Mucosa of rectum (tissue), 2 donors: ENCODE data around the gene TRMO.

Experiments
- H3K27ac ChIP-seq, 2 donors: one replicate each; pipeline ENCODE4 v1.7.0; 2013; ENCODE audit warnings: inconsistent platforms in 2 of 2, low read depth in 2 of 2, low read length in 2 of 2
- H3K27me3 ChIP-seq, 2 donors: one replicate each; pipeline ENCODE4 v1.7.0; 2013; ENCODE audit warnings: low read length in 2 of 2; ENCODE audit not compliant: control insufficient read depth in 2 of 2, insufficient read depth in 2 of 2
- H3K36me3 ChIP-seq, 2 donors: one replicate each; pipeline ENCODE4 v1.7.0; 2013; ENCODE audit warnings: low read length in 2 of 2; ENCODE audit not compliant: control insufficient read depth in 2 of 2, insufficient read depth in 2 of 2
- H3K4me1 ChIP-seq, 2 donors: one replicate each; pipeline ENCODE4 v1.7.0; 2013; ENCODE audit warnings: low read length in 2 of 2, mild to moderate bottlenecking in 1 of 2; ENCODE audit not compliant: control insufficient read depth in 2 of 2, insufficient read depth in 2 of 2
- H3K4me3 ChIP-seq, 2 donors: one replicate each; pipeline ENCODE4 v1.7.0; 2013; ENCODE audit warnings: low read length in 2 of 2
- H3K9ac ChIP-seq, 2 donors: one replicate each; pipeline ENCODE4 v1.7.0; 2013; ENCODE audit warnings: low read length in 2 of 2, low read depth in 1 of 2, mild to moderate bottlenecking in 1 of 2
- H3K9me3 ChIP-seq, 2 donors: one replicate each; pipeline ENCODE4 v1.7.0; 2013; ENCODE audit warnings: low read length in 2 of 2; ENCODE audit not compliant: control insufficient read depth in 2 of 2
- donor health status: healthy.
- donor health status: Normal muscosa, but diverticular disease.

TRMO gene

GRCh38 chr9:97907046-97907445 is 15.3 kb downstream of the TRMO start:
- Histone ChIP-seq H3K36me3 (peaks cover 32 to 37% of the 10 kb centered on the region in 2 donors), H3K4me1 (peaks cover 0 to 12% of the 10 kb centered on the region in 2 donors), H3K9me3 (no peaks in the 10 kb centered on the region), H3K27me3 (no peaks in the 10 kb centered on the region), H3K27ac (peak overlapping the region in 1 of 2 donors; percentile 65), H3K9ac (no peak overlapping the region), H3K4me3 (no peak overlapping the region)

GRCh38 chr9:97906236-97906831 is 16.0 kb downstream of the TRMO start:
- H3K27ac ChIP-seq = peak overlapping the region; percentile 15 to 25

GRCh38 chr9:97905228-97905627 is 17.1 kb downstream of the TRMO start:
- Histone ChIP-seq H3K27me3 (no peaks in the 10 kb centered on the region), H3K36me3 (peaks cover 16 to 20% of the 10 kb centered on the region in 2 donors), H3K9ac (no peak overlapping the region), H3K4me3 (no peak overlapping the region), H3K4me1 (peaks cover 0 to 7% of the 10 kb centered on the region in 2 donors), H3K27ac (no peak overlapping the region), H3K9me3 (no peaks in the 10 kb centered on the region)

More at GRCh38 chr9:97906236-97906831, 16.0 kb downstream of the TRMO start:
- no peak overlapping the region for H3K4me3 ChIP-seq
- no peak overlapping the region for H3K9ac ChIP-seq
- peaks cover 0 to 12% of the 10 kb centered on the region in 2 donors for H3K4me1 ChIP-seq
- H3K9me3 ChIP-seq = no peaks in the 10 kb centered on the region
- no peaks in the 10 kb centered on the region for H3K27me3 ChIP-seq
- H3K36me3 ChIP-seq = peaks cover 27 to 31% of the 10 kb centered on the region in 2 donors

- Histone ChIP-seq H3K27ac (no peak overlapping the region), H3K27me3 (no peaks in the 10 kb centered on the region), H3K9me3 (no peaks in the 10 kb centered on the region), H3K4me1 (peaks cover 0 to 7% of the 10 kb centered on the region in 2 donors), H3K36me3 (peaks cover 11 to 15% of the 10 kb centered on the region in 2 donors), H3K4me3 (no peak overlapping the region), H3K9ac (no peak overlapping the region)
These were observed 17.6 kb downstream of the TRMO start for GRCh38 chr9:97904725-97905124.

GRCh38 chr9:97903177-97903576 is 19.1 kb downstream of the TRMO start:
- Histone ChIP-seq H3K27me3 (no peaks in the 10 kb centered on the region), H3K27ac (no peak overlapping the region), H3K4me3 (no peak overlapping the region), H3K9ac (no peak overlapping the region), H3K4me1 (peaks cover 0 to 7% of the 10 kb centered on the region in 2 donors), H3K9me3 (no peaks in the 10 kb centered on the region), H3K36me3 (peaks cover 4 to 8% of the 10 kb centered on the region in 2 donors)

- no peaks in the 10 kb centered on the region for H3K27me3 ChIP-seq
- H3K36me3 ChIP-seq = peaks cover 4 to 11% of the 10 kb centered on the region in 2 donors
- no peak overlapping the region for H3K27ac ChIP-seq
- H3K4me1 ChIP-seq = no peaks in the 10 kb centered on the region
- no peaks in the 10 kb centered on the region for H3K9me3 ChIP-seq
- no peak overlapping the region for H3K9ac ChIP-seq
- H3K4me3 ChIP-seq = no peak overlapping the region
These were observed 21.3 kb downstream of the TRMO start for GRCh38 chr9:97900738-97901565.

GRCh38 chr9:97900103-97900737 is 22.1 kb downstream of the TRMO start:
- Histone ChIP-seq H3K27ac (no peak overlapping the region), H3K9ac (no peak overlapping the region), H3K27me3 (no peaks in the 10 kb centered on the region), H3K9me3 (no peaks in the 10 kb centered on the region), H3K4me1 (no peaks in the 10 kb centered on the region), H3K4me3 (no peak overlapping the region), H3K36me3 (peaks cover 4 to 11% of the 10 kb centered on the region in 2 donors)

GRCh38 chr9:97895695-97896332 is 26.5 kb downstream of the TRMO start:
- H3K27ac ChIP-seq = no peak overlapping the region
- H3K36me3 ChIP-seq = peaks cover 0 to 3% of the 10 kb centered on the region in 2 donors
- no peaks in the 10 kb centered on the region for H3K9me3 ChIP-seq
- no peak overlapping the region for H3K4me3 ChIP-seq
- no peaks in the 10 kb centered on the region for H3K27me3 ChIP-seq
- no peaks in the 10 kb centered on the region for H3K4me1 ChIP-seq
- H3K9ac ChIP-seq = no peak overlapping the region

GRCh38 chr9:97895211-97895610 is 27.1 kb downstream of the TRMO start:
- Histone ChIP-seq H3K9ac (no peak overlapping the region), H3K4me1 (no peaks in the 10 kb centered on the region), H3K4me3 (no peak overlapping the region), H3K9me3 (no peaks in the 10 kb centered on the region), H3K27me3 (no peaks in the 10 kb centered on the region), H3K27ac (no peak overlapping the region), H3K36me3 (peaks cover 0 to 3% of the 10 kb centered on the region in 2 donors)
